GM18508 (cell line): ENCODE measurements around the gene RAB40AL.

Source experiments
- ATAC-seq: cut with Tn5 transposase; IDR thresholded peaks from one replicate; pipeline ENCODE4 v1.9.1; 2021; ENCODE audit warnings: moderate number of reproducible peaks; ENCODE audit not compliant: insufficient read depth, unreplicated experiment

Gene RAB40AL

DNA sequence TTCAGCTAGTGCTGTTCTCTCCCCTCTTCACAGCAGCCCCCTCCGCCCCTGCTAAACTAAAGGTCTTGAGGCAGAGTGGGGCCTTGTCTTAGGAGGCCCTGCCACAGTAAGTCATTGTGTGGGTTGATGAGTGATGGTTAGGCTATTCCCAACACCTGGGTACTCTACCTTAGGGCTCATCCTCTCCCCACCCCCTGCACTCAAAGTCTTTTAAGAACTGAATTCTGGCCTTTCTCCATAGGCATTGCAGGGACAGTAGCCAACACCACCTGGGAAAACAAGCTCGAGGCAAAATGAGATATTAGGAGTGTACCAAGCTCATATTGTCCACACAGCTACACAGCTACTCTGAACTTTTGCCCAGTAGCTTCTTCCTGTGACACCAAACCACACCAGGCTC lies 42.5 kb downstream of the RAB40AL start:
- ATAC-seq, result no peak

DNA sequence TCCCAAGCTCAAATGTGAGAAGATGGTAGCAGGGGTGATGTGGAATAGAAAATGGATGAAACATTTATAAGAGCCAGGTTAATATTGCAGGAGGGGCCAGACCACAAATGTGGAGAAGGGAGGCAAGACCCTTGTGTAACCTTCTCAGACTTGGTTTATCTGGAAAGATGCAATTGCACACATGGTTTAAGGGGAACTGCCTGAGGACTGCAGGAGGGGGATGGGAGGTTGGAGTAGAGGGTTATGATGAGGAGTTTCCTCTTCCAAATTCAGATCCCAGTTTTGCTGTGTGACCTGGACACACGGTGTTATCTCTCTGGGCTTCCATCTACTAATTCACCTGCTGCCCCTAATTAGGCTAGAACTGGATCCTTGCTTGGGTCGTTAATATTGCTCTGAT lies 46.1 kb downstream of the RAB40AL start:
- no peak for ATAC-seq

DNA sequence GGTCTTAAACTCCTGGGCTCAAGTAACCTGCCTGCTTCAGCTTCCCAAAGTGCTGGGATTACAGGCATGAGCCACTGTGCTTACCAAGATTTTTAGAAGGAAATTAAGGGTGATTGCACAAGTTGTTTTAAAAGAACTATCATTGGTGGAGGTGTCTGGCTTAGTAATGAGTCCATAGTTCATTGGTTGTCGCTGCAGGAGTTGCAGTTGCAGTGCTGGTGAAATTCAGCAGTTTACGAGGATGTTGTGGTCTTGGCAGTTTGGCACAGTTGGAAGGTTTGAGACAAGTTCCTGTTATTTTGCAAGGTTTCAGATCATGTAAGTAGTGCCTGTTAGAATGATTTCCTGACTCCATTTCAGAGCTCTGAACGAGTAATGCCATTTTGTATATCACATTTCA lies 48.1 kb downstream of the RAB40AL start:
- ATAC-seq, result no peak
